HG03342 (cell line): ENCODE measurements around the gene ZNG1F.
"Not testable (repeated sequence)": the region's sequence is repeated elsewhere in the genome, so short reads cannot be mapped to it uniquely, and the experiment has no call there.

ENCODE experiments used
- ATAC-seq: cut with Tn5 transposase; IDR thresholded peaks from one replicate; pipeline ENCODE4 v1.9.1; 2021; ENCODE audit warnings: mild to moderate bottlenecking, moderate library complexity; ENCODE audit not compliant: unreplicated experiment

The ZNG1F gene

GRCh38 chr9:41087157-41087780 lies 101.8 kb downstream of the ZNG1F start:
- ATAC-seq, result not testable (repeated sequence)

- not testable (repeated sequence) for ATAC-seq
These were observed 102.4 kb downstream of the ZNG1F start for GRCh38 chr9:41086685-41087084.

- ATAC-seq, result not testable (repeated sequence)
These were observed 102.9 kb downstream of the ZNG1F start for GRCh38 chr9:41086215-41086614.

- not testable (repeated sequence) for ATAC-seq
These were observed 106.8 kb downstream of the ZNG1F start for GRCh38 chr9:41082358-41082757.
